HG03280 (cell line): Measurements from ENCODE around the gene SYCP2.

Source experiments
- ATAC-seq: cut with Tn5 transposase; IDR thresholded peaks from one replicate; pipeline ENCODE4 v1.9.1; 2021; ENCODE audit warnings: mild to moderate bottlenecking, moderate library complexity; ENCODE audit not compliant: unreplicated experiment

SYCP2 gene

DNA sequence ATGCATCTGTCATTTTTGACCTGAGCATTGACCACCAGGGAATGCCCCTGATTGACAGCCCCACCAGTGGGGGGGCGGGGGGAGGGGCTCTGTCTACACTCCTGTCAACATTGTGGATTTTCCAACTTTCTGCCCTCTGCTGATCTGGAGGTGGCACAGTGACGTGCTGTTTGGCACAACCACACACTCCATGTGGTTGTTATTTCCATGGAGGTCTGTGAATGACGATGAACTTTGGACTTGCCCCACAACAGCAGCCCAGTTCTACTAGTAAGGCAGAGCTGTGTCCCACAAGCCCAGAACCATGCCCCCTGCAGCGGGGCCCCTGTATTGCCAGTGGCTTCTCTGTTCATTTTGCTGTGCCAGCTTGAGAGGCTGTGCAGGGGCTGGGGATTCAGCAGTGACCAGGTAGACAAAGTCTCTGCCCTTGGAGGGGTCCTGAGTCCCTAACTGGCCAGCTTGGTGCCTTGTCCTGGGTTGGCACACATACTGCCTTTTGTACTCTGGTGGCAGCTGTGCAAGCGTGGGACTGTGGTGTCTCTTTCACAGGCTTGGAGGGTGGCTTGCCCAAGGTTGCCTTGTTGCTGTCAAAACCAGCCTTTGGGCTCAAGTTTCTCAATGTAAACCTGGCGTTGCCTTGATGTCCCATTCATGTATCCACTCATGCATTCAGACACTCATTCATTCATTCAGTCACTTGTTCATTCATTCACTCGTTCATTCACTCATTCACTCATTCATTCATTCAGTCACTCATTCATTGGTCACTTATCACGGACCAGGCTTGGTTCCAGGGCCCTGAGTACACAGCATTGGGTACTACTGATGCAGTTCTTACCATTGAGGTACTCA is 108.5 kb downstream of the SYCP2 start:
- no peak for ATAC-seq

GRCh38 chr20:59823491-59824259 is 109.8 kb downstream of the SYCP2 start:
- no peak for ATAC-seq

DNA sequence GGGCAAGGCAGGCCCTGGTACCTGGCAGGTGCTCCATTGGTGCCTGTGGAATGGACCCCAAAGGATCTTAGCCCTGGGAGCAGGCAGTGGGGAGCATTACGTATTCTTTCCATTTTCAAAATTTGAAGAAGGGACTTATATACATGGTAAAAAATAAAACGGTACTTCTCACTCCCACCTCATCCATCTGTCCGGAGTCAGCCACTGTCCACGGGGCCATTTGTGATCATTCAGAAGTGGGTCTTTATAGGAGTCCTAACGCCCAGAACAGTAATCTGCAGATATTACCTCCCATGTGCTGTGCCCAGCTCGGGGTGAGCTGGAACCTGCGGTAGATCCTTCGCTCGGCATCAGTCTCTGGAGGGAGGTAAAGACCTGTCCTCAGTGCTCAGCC is 110.4 kb downstream of the SYCP2 start:
- ATAC-seq: no peak

GRCh38 chr20:59822291-59823029 is 111.0 kb downstream of the SYCP2 start:
- no peak for ATAC-seq

DNA sequence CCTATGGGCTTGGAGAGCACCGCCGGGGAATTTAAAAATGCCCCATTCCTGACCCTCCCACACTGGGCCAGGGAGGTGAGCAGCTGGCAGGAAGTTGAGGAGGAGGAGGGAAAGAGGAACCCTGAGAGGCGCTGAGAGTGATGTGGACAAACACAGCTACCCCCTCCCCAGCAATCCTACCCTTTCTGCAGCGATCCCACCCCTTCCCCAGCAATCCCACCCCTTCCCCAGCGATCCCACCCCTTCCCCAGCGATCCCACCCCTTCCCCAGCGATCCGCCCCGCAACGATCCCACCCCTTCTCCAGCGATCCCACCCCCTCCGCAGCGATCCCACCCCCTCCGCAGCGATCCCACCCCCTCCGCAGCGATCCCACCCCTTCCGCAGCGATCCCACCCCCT is 111.6 kb downstream of the SYCP2 start:
- ATAC-seq: no peak

GRCh38 chr20:59821201-59821600 is 112.2 kb downstream of the SYCP2 start:
- ATAC-seq: no peak

DNA sequence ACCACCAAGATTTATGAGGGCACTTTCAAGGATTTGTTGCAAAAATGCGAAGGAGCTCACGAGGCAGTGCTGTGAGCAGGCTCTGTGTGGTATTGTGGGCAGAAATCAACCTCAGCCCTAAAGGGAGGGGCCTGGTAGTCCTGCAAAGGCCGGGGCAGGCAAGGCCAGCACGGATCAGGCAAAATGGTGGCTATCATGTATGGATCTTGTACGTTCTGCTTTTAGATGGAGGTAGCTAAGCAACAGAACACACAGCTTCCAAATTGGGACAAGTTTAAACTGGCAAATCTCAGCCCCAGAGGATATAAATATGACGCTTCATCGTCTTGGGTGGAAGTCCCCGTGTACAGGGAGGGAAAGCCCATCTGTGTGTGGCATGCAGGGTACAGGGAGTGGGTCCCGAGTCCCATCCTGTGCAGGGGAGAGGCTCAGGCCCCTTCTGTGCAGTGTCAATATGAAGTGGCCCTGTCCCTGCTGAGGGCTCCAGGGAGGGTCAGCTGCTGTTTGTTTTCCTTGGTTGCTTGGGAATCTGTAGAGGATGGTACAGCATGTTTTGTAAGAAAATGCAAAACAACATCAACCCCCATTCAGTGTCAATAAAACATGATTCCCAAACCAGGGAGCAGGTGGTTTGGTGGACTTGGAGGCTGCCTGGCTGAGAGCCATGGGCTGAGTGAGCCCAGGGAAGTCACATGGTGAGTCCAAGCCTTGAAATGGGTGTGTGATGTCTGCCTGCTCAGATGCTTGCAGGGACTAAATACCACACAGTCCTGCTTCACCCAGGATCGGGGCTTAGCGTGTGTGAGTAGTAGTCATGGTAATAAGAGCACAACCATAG is 113.0 kb downstream of the SYCP2 start:
- no peak for ATAC-seq

DNA sequence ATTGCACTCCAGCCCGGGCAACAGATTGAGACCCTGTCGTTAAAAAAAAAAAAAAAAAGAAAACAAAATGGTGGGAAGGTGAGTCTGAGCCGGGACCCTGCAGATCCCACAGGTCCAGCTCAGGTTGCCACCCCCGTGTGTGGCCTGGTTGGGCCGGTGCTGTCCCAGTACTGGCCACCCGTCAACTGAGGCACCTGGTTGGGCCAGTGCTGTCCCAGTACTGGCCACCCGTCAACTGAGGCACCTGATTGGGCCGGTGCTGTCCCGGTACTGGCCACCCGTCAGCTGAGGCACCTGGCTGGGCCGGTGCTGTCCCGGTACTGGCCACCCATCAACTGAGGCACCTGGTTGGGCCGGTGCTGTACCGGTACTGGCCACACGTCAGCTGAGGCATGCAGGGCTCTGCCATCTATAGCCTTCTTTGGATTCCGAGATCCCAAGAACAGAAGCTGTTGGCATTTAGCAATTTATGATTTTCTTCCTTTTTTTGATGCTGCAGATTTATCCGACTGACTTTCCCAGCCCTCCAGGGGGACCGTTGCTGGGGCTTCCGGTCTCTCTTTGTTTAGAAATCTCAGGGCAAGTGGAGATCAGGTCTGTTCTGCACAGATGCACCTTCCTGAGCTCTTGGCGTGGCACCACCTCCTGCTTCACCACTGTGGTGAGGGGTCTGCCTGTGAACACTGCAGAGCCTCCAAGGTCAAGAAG is 113.8 kb downstream of the SYCP2 start:
- no peak for ATAC-seq

DNA sequence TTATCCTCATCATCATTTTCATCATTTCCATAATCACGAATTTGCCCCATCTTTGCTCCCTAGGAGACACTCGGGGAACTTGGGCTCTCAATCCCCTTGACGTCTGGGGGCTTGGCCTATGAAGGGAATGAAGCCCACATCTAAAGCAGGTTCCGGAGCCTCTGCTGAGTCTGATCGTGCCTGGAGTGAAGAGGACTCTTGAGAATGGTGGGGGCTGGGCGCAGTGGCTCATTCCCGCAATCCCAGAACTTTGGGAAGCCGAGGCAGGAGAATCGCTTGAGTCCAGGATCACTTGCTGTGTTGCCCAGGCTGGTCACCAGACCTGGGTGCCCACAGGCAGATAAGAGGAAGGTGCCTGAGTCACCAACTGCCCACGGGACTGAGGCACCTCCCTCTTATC is 114.5 kb downstream of the SYCP2 start:
- no peak for ATAC-seq

GRCh38 chr20:59817846-59818615 is 115.4 kb downstream of the SYCP2 start:
- ATAC-seq: no peak

- no peak for ATAC-seq
These were observed 116.0 kb downstream of the SYCP2 start for GRCh38 chr20:59817406-59817805.

- no peak for ATAC-seq
These were observed 117.2 kb downstream of the SYCP2 start for GRCh38 chr20:59816146-59816738.

GRCh38 chr20:59814840-59815340 is 118.5 kb downstream of the SYCP2 start:
- ATAC-seq: no peak

- no peak for ATAC-seq
These were observed 119.2 kb downstream of the SYCP2 start for GRCh38 chr20:59813948-59814839.
